ENCODE data around the gene SLC2A13.

The SLC2A13 gene

DNA sequence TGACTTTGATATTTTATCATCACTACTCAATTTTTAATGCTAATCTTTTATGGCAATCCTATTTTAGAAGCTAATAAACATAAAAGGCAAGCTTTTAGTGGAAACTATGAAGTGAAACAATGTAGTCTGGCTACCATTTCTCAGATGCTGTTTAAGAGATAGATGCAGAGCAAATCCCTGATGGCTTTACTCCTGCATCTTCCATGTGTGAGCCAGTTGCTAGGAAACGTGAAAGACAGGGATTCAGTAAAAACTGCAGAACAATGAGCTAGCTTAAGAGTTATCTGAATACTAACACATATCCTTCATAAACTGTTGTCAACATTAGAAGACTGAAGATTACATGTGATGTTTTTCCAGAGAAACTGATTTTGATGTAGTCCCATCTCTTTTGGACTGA, 112.6 kb downstream of the SLC2A13 start:
- no peak overlapping the region for H3K9ac ChIP-seq (ENCODE audit: low read depth, low read length, poor library complexity, severe bottlenecking)
- no peaks in the 10 kb centered on the region for H3K9me2 ChIP-seq (replicated peaks; ENCODE audit: low read depth, low read length)
- H3K36me3 ChIP-seq (ENCODE audit: insufficient read depth, low read length), result no peaks in the 10 kb centered on the region
- no peaks in the 10 kb centered on the region for H4K20me1 ChIP-seq (ENCODE audit: insufficient read depth, low read length, poor library complexity, severe bottlenecking)
- H2AFZ ChIP-seq (ENCODE audit: low read length), result no peak overlapping the region
- H3K4me1 ChIP-seq (ENCODE audit: insufficient read depth, low read length, poor library complexity, severe bottlenecking), result no peaks in the 10 kb centered on the region
- H3F3A ChIP-seq (ENCODE audit: low read depth), result no peaks in the 10 kb centered on the region; the same call in 1 of the 2 replicates
- H3K4me2 ChIP-seq (ENCODE audit: low read depth, low read length, poor library complexity, severe bottlenecking), result no peak overlapping the region
- H3K79me2 ChIP-seq (ENCODE audit: insufficient read depth, low read length), result no peaks in the 10 kb centered on the region
- no peak overlapping the region for H3K4me3 ChIP-seq (ENCODE audit: low read length, poor library complexity, severe bottlenecking)
- H3K9me3 ChIP-seq (ENCODE audit: insufficient read depth, low read depth, low read length), result no peaks in the 10 kb centered on the region
- H3K27me3 ChIP-seq (ENCODE audit: insufficient read depth, low read length, poor library complexity, severe bottlenecking), result no peaks in the 10 kb centered on the region
- TF ChIP-seq, protein P1, sequence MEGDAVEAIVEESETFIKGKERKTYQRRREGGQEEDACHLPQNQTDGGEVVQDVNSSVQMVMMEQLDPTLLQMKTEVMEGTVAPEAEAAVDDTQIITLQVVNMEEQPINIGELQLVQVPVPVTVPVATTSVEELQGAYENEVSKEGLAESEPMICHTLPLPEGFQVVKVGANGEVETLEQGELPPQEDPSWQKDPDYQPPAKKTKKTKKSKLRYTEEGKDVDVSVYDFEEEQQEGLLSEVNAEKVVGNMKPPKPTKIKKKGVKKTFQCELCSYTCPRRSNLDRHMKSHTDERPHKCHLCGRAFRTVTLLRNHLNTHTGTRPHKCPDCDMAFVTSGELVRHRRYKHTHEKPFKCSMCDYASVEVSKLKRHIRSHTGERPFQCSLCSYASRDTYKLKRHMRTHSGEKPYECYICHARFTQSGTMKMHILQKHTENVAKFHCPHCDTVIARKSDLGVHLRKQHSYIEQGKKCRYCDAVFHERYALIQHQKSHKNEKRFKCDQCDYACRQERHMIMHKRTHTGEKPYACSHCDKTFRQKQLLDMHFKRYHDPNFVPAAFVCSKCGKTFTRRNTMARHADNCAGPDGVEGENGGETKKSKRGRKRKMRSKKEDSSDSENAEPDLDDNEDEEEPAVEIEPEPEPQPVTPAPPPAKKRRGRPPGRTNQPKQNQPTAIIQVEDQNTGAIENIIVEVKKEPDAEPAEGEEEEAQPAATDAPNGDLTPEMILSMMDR (conservative IDR thresholded peaks at IDR 0.05; ENCODE audit: low read length), result no peak
- TF ChIP-seq EZH2phosphoT487 (IDR thresholded peaks at IDR 0.05; ENCODE audit: borderline replicate concordance), result no peak

DNA sequence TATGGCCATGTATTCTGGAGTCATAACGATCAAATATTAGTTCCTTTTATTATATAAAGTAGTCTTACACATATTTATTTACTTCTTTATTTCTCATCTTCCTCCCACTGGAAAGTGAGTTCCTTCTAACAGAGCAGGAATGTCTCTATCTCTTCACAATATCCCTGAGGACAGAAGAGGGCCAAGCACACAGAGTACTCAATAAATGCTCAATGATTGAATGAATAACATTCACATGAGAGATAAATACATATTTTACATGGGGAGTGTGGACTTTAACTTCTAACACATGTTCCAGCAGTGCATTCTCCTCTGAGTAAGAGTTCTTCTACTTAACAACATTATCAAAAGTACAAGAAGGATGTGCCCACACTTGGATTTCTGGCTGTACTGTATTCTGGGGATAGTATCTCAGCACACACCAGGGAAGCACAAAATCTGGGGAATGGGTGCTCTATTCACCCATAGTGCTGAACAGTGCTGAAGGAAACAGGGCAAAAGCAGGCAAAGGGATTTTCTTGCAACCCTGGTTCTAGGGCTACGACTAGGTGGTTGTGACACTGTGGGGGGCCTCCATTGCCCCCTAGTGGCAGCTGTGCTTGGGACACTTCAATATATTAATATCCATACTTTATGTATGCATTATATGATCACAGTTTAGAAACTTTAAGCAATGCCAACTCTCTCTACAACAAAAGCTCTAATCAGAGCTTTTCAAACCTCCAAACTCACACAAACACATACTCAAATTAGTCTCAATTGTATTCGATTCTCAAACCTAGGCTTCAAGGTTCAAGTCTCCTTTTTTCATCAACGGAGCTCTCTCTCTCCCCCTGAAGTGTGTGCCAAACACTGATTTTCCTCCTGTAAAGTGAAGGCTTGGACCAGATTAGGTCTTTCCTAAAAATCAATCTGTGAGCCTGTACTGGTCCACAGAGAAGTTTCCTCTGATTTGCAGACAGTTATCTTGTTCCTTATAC, 115.5 kb downstream of the SLC2A13 start:
- H3K9ac ChIP-seq (ENCODE audit: low read depth, low read length, poor library complexity, severe bottlenecking), result no peak overlapping the region
- H3K36me3 ChIP-seq (ENCODE audit: insufficient read depth, low read length), result no peaks in the 10 kb centered on the region
- no peak overlapping the region for H2AFZ ChIP-seq (ENCODE audit: low read length)
- H3K4me3 ChIP-seq (ENCODE audit: low read length, poor library complexity, severe bottlenecking), result no peak overlapping the region
- H4K20me1 ChIP-seq (ENCODE audit: insufficient read depth, low read length, poor library complexity, severe bottlenecking), result no peaks in the 10 kb centered on the region
- H3K9me2 ChIP-seq (replicated peaks; ENCODE audit: low read depth, low read length), result no peaks in the 10 kb centered on the region
- TF ChIP-seq, protein P1 (conservative IDR thresholded peaks at IDR 0.05; ENCODE audit: low read length), result peak; percentile 91
- TF ChIP-seq EZH2phosphoT487 (IDR thresholded peaks at IDR 0.05; ENCODE audit: borderline replicate concordance), result no peak
- H3K79me2 ChIP-seq (ENCODE audit: insufficient read depth, low read length), result no peaks in the 10 kb centered on the region
- no peaks in the 10 kb centered on the region for H3K9me3 ChIP-seq (ENCODE audit: insufficient read depth, low read depth, low read length)
- no peaks in the 10 kb centered on the region for H3K27me3 ChIP-seq (ENCODE audit: insufficient read depth, low read length, poor library complexity, severe bottlenecking)
- H3K4me1 ChIP-seq (ENCODE audit: insufficient read depth, low read length, poor library complexity, severe bottlenecking), result no peaks in the 10 kb centered on the region
- no peaks in the 10 kb centered on the region; the same call in 1 of the 2 replicates for H3F3A ChIP-seq (ENCODE audit: low read depth)
- H3K4me2 ChIP-seq (ENCODE audit: low read depth, low read length, poor library complexity, severe bottlenecking), result no peak overlapping the region

DNA sequence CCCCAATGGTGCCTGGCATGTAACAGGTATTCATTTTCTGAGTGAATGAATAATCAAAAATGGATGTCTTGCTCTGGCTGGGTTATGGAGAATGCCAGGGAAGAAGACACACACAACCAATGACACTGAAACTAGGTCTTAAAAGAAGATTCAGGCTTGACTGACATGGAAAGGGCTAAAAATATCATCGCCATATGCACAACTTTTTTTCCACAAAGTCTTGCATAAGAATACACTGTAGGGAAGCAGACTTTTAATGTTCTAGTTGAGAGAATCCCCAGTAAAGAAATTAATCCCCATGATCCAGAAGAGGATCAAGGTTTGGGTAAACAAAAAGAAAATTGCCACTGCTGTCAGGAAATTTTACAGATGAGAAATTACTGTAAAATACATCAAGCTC, 116.4 kb downstream of the SLC2A13 start:
- Histone ChIP-seq H3K27me3 (ENCODE audit: insufficient read depth, low read length, poor library complexity, severe bottlenecking) (no peaks in the 10 kb centered on the region), H3K9me2 (replicated peaks; ENCODE audit: low read depth, low read length) (no peaks in the 10 kb centered on the region), H3K36me3 (ENCODE audit: insufficient read depth, low read length) (no peaks in the 10 kb centered on the region), H2AFZ (ENCODE audit: low read length) (no peak overlapping the region), H3F3A (ENCODE audit: low read depth) (no peaks in the 10 kb centered on the region; the same call in 1 of the 2 replicates), H3K79me2 (ENCODE audit: insufficient read depth, low read length) (no peaks in the 10 kb centered on the region), H3K9me3 (ENCODE audit: insufficient read depth, low read depth, low read length) (no peaks in the 10 kb centered on the region), H3K4me3 (ENCODE audit: low read length, poor library complexity, severe bottlenecking) (no peak overlapping the region), H3K9ac (ENCODE audit: low read depth, low read length, poor library complexity, severe bottlenecking) (no peak overlapping the region), H3K4me2 (ENCODE audit: low read depth, low read length, poor library complexity, severe bottlenecking) (no peak overlapping the region), H3K4me1 (ENCODE audit: insufficient read depth, low read length, poor library complexity, severe bottlenecking) (no peaks in the 10 kb centered on the region), H4K20me1 (ENCODE audit: insufficient read depth, low read length, poor library complexity, severe bottlenecking) (no peaks in the 10 kb centered on the region)
- TF ChIP-seq EZH2phosphoT487 (IDR thresholded peaks at IDR 0.05; ENCODE audit: borderline replicate concordance), result no peak
- TF ChIP-seq, protein P1 (conservative IDR thresholded peaks at IDR 0.05; ENCODE audit: low read length), result no peak
